ENCODE results near the gene PPFIA3.
"Not testable (repeated sequence)": the region's sequence is repeated elsewhere in the genome, so short reads cannot be mapped to it uniquely, and the experiment has no call there.

GRCh38 chr19:49182010-49182847 is 62.9 kb downstream of the PPFIA3 start:
- TF ChIP-seq CTCF (conservative IDR thresholded peaks at IDR 0.05; ENCODE audit: low read depth in 2 of 2); REST (IDR thresholded peaks at IDR 0.05; ENCODE audit: unreplicated experiment); EZH2 (IDR thresholded peaks at IDR 0.05; ENCODE audit: low read depth, unreplicated experiment); CREB1 (CRISPR knock-in tag; IDR thresholded peaks at IDR 0.05; ENCODE audit: low read depth): not testable (repeated sequence)
